Neural crest cell (in vitro differentiated cells): ENCODE data around the gene AHNAK2. TPM values are rescaled to one million over a fixed set of nuclear protein-coding genes. Genes with fewer than 3 reads are reported as not detected.

Experiments
- DNase-seq: peaks from one replicate; pipeline ENCODE4 v3.0.0; 2021; ENCODE audit warnings: low read depth, mixed read lengths, low spot score
- H3K27ac Mint-ChIP-seq: one replicate; pipeline ENCODE4 v1.8.0; 2021; ENCODE audit warnings: mild to moderate bottlenecking, mixed read lengths; ENCODE audit not compliant: unreplicated experiment
- H3K27me3 Mint-ChIP-seq: 2 replicates; pipeline ENCODE4 v1.8.0; 2021; ENCODE audit warnings: low read depth, mild to moderate bottlenecking, mixed read lengths
- H3K36me3 Mint-ChIP-seq: 2 replicates; pipeline ENCODE4 v1.8.0; 2021; ENCODE audit warnings: low read depth, mild to moderate bottlenecking, mixed read lengths
- H3K4me1 Mint-ChIP-seq: 2 replicates; pipeline ENCODE4 v1.8.0; 2021; ENCODE audit warnings: mixed read lengths
- H3K4me3 Mint-ChIP-seq: one replicate; pipeline ENCODE4 v1.8.0; 2021; ENCODE audit warnings: mild to moderate bottlenecking, mixed read lengths
- H3K9me3 Mint-ChIP-seq: 2 replicates; pipeline ENCODE4 v1.8.0; 2021; ENCODE audit warnings: mixed read lengths
- total RNA-seq: library from RNA; stranded (reverse); gene quantifications from 2 replicates; pipeline ENCODE4 v1.2.1, GENCODE V29; 2021
- TF ChIP-seq, protein P1 (sequence below): fragments of 200-600 bp; sonication (generic); conservative IDR thresholded peaks from 2 replicates; pipeline ENCODE4 v1.5.0; 2021; ENCODE audit warnings: antibody characterized with exemption, mild to moderate bottlenecking

AHNAK2 gene
- total RNA-seq, 1 donor from 2014 or later: 1.4 TPM

- Mint-ChIP-seq H3K27ac (peak overlapping the region; percentile 15), H3K4me3 (peak overlapping the region; percentile 52), H3K36me3 (peaks cover 6% of the 10 kb centered on the region), H3K27me3 (no peaks in the 10 kb centered on the region), H3K9me3 (no peaks in the 10 kb centered on the region), H3K4me1 (peaks cover 50% of the 10 kb centered on the region)
- no peak for DNase-seq
- TF ChIP-seq, protein P1, sequence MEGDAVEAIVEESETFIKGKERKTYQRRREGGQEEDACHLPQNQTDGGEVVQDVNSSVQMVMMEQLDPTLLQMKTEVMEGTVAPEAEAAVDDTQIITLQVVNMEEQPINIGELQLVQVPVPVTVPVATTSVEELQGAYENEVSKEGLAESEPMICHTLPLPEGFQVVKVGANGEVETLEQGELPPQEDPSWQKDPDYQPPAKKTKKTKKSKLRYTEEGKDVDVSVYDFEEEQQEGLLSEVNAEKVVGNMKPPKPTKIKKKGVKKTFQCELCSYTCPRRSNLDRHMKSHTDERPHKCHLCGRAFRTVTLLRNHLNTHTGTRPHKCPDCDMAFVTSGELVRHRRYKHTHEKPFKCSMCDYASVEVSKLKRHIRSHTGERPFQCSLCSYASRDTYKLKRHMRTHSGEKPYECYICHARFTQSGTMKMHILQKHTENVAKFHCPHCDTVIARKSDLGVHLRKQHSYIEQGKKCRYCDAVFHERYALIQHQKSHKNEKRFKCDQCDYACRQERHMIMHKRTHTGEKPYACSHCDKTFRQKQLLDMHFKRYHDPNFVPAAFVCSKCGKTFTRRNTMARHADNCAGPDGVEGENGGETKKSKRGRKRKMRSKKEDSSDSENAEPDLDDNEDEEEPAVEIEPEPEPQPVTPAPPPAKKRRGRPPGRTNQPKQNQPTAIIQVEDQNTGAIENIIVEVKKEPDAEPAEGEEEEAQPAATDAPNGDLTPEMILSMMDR: no peak
Observed at GRCh38 chr14:105014032-105014431, 35.9 kb upstream of the AHNAK2 start.

DNA sequence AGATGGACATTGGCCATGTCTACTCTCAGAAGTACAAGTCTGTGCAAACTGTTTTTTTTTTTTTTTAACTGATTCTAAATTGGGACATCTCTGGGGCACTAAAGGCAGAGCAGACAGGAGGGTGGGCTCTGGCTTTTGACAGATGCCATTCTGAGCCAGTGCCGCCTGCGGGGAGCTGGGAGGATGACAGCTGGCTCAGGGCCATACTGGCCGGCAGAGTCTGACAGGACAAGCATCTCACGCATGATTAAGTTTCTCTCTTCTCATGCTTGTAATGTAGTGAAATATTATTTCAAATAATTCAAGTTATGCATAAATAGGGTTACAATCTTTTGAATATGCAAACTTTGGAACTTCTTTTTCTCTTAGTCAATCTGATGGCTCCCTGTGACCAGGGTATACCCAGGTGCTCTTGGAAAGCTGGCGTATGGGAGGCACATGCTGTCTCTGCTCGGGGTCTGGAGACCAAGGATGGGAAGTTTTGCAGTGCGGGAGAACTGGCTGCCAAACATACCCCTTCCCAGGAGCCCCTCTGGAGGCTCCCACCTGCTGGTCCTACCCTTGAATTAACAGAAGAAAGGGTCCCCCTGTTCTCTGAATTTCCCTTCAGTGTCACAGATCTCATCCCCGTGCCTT, 35.1 kb upstream of the AHNAK2 start:
- DNase-seq: no peak
- TF ChIP-seq, protein P1: no peak
- Mint-ChIP-seq H3K27me3 (no peaks in the 10 kb centered on the region), H3K36me3 (peaks cover 6% of the 10 kb centered on the region), H3K4me3 (peak overlapping the region; percentile 27), H3K27ac (no peak overlapping the region), H3K4me1 (peaks cover 46% of the 10 kb centered on the region), H3K9me3 (no peaks in the 10 kb centered on the region)

DNA sequence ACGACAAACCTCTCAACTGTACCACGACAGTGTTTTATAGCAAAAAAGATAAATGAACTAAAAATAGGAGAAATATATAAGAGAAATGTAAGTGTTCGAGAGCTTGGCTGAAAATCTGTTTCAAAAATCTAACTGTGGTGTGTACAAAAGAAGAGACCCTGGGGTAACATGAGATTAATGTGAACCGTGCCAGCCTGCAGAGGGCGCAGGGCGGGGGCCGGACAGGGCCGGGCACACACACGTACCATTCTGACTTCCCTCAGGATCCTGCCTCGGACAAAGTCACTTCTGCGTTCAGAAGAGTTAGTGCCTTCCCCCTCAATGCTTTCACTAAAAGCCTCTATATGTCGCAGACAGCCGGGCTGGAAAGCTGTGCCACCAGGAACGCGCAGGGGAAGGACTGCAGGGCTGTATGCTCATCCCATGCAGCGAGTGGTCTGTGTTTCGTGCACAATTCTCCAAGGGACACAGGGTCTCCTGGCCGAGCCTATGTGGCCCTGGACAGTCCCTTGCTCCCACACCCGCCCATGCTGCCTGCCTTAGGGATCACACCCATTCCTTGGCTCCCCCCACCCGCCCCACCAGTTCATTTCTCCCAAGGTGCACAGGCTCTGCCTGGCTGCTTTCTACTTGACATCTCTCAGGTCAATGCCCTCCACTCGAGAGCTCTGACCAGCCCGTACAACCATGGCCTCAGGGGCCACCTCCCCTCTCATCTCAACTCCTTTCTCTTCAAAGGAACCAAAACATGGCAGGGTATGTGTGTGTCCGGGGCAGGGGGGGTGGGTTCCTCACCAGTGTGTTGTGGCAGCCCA, 34.2 kb upstream of the AHNAK2 start:
- Mint-ChIP-seq H3K27me3 (no peaks in the 10 kb centered on the region), H3K4me1 (peaks cover 38% of the 10 kb centered on the region), H3K9me3 (no peaks in the 10 kb centered on the region), H3K4me3 (no peak overlapping the region), H3K36me3 (peaks cover 4% of the 10 kb centered on the region), H3K27ac (no peak overlapping the region)
- TF ChIP-seq, protein P1: peak; percentile 21
- DNase-seq: no peak

DNA sequence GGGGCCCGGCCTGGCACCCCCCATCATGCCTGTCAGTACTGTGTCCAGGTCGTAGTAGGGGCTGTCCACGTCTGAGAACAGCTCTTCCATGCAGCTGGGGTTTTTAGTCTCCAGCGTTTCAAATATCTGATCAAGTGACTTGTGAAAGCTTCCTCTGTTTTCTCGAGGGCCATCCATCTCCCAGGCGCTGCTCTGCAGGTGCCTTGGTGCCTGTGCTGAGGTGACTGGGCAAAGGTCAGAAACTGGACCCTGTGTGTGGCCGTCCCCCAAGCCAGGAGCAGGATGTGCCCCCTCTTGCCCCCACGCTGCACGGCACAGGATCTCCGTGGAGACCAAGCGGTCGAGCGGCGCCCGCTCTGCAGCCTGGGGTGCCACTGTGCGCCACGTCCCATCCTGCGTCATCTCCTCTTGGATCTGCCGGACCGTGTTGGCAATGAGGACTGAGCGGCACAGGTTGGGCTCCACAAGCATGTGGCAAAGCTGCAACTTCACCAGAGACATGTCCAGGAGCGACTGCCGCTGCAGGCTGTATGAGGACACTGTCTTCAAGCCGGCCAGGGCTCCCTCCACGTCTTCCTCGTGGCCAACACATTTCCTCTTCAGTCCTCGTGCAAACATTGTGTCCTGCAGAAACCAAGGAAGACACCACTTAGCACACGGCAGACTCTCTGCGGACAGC, 33.3 kb upstream of the AHNAK2 start:
- Mint-ChIP-seq H3K27ac (no peak overlapping the region), H3K4me1 (peaks cover 32% of the 10 kb centered on the region), H3K27me3 (no peaks in the 10 kb centered on the region), H3K36me3 (peaks cover 4% of the 10 kb centered on the region), H3K9me3 (no peaks in the 10 kb centered on the region), H3K4me3 (no peak overlapping the region)
- no peak for DNase-seq
- TF ChIP-seq, protein P1: no peak

DNA sequence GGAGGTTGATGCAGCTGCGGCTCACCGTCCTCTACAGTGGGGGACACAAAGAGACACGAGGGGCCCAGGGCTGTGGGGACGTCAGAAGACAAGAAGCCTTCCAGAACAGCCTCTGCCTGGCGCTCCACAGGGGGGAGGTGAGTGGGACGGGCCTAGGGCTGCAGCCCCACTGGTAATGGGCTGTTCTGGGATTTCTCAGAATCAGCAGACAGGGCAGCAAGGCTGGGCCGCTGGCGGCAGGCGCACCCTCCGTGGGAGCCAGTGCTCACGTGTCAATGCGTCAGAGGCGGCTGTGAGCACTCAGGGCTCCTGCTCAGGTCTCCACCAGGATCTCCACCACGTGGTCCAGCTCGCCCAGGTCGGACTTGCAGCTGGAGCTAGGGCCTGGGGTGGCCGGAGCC, 32.7 kb upstream of the AHNAK2 start:
- Mint-ChIP-seq H3K36me3 (peaks cover 1% of the 10 kb centered on the region), H3K4me3 (no peak overlapping the region), H3K4me1 (peaks cover 27% of the 10 kb centered on the region), H3K27ac (no peak overlapping the region), H3K9me3 (no peaks in the 10 kb centered on the region), H3K27me3 (no peaks in the 10 kb centered on the region)
- no peak for DNase-seq
- TF ChIP-seq, protein P1: no peak
